GM12891 (cell line): ENCODE results near the gene RP2.

Experiments used
- PAX5 ChIP-seq: IDR thresholded peaks from 2 replicates; pipeline ENCODE4 v1.6.1; 2011; ENCODE audit warnings: low read length, moderate library complexity, mild to moderate bottlenecking; ENCODE audit not compliant: insufficient read depth, severe bottlenecking
- POLR2A ChIP-seq: IDR thresholded peaks from 2 replicates; pipeline ENCODE4 v1.6.1; 2011; ENCODE audit warnings: low read depth, low read length, control low read depth
- POLR2AphosphoS5 ChIP-seq: IDR thresholded peaks from 2 replicates; pipeline ENCODE4 v1.6.1; 2011; ENCODE audit warnings: low read depth, low read length, control low read depth
- POU2F2 ChIP-seq: IDR thresholded peaks from 2 replicates; pipeline ENCODE4 v1.6.1; 2011; ENCODE audit warnings: low read depth, mild to moderate bottlenecking, control low read depth, low read length, moderate library complexity
- SPI1 ChIP-seq: IDR thresholded peaks from 2 replicates; pipeline ENCODE4 v1.6.1; 2011; ENCODE audit warnings: low read depth, low read length, control low read depth
- TAF1 ChIP-seq: IDR thresholded peaks from 2 replicates; pipeline ENCODE4 v1.6.1; 2011; ENCODE audit warnings: low read depth, low read length, control low read depth

DNA sequence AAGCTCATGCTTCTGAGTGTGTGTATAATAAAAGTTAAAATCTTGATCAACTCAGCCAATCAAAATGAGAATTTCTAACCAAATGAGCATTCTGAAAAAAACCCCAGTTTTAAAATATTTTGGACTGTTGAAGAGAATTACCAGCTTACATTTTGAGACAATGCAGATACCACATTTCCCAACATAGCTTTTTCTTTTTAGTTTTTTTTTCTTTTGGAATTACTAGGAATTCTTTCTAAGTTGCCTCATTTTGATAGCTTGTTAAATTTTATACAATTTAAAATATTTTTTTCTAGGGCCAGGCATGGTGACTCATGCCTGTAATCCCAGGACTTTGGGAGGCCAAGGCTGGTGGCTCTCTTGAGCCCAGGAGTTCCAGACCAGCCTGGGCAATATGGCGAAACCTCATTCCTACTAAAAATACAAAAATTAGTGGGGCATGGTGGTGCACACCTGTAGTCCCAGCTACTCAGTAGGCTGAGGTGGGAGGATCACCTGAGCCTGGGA lies 2.2 kb downstream of the RP2 start:
- TF ChIP-seq TAF1 (no peak), POLR2AphosphoS5 (no peak), POLR2A (no peak), SPI1 (no peak), POU2F2 (no peak), PAX5 (no peak)
